GM12878 (cell line): ENCODE measurements around the gene SELENOS. TPM values are rescaled to one million over a fixed set of nuclear protein-coding genes. Genes with fewer than 3 reads are reported as not detected.

Experiments used
- ATF7 ChIP-seq: fragments of 450-650 bp; IDR thresholded peaks from 2 replicates; pipeline ENCODE4 v1.6.1; 2016; ENCODE audit warnings: low read depth, mild to moderate bottlenecking
- BHLHE40 ChIP-seq, 2 experiments: fragments of 450-650 bp in 1 of 2; IDR thresholded peaks; 2 replicates each; pipeline ENCODE4 v1.6.1; 2011 to 2017; ENCODE audit warnings: low read depth in 2 of 2, borderline replicate concordance in 1 of 2, improper control_type of control experiment in 1 of 2, low read length in 1 of 2, mild to moderate bottlenecking in 1 of 2
- DPF2 ChIP-seq: fragments of 450-650 bp; IDR thresholded peaks from 2 replicates; pipeline ENCODE4 v1.6.1; 2017; ENCODE audit warnings: mild to moderate bottlenecking
- EGR1 ChIP-seq, 2 experiments: IDR thresholded peaks; 1 replicate in 1 of 2; 2 replicates in 1 of 2; pipeline ENCODE4 v1.6.1; 2011 to 2012; ENCODE audit warnings: low read depth in 2 of 2, low read length in 2 of 2, borderline replicate concordance in 1 of 2, mild to moderate bottlenecking in 1 of 2, moderate library complexity in 1 of 2
- EP300 ChIP-seq, 2 experiments: fragments of 150-350 bp in 1 of 2; IDR thresholded peaks; 2 replicates each; pipeline ENCODE4 v1.6.1; 2011 to 2012; ENCODE audit warnings: low read depth in 2 of 2, low read length in 2 of 2, borderline replicate concordance in 1 of 2, improper control_type of control experiment in 1 of 2, inconsistent platforms in 1 of 2; ENCODE audit not compliant: control insufficient read depth in 1 of 2
- KLF5 ChIP-seq: fragments of 450-650 bp; IDR thresholded peaks from 2 replicates; pipeline ENCODE4 v1.6.1; 2014; ENCODE audit warnings: mild to moderate bottlenecking; ENCODE audit not compliant: partially characterized antibody
- MAX ChIP-seq: IDR thresholded peaks from 2 replicates; pipeline ENCODE4 v1.6.1; 2012; ENCODE audit warnings: low read depth, low read length, improper control_type of control experiment
- MXI1 ChIP-seq: fragments of 150-350 bp; IDR thresholded peaks from 2 replicates; pipeline ENCODE4 v1.6.1; 2011; ENCODE audit warnings: low read depth, mild to moderate bottlenecking, inconsistent platforms, low read length, improper control_type of control experiment
- NR2C1 ChIP-seq: fragments of 450-650 bp; IDR thresholded peaks from 2 replicates; pipeline ENCODE4 v1.6.1; 2017; ENCODE audit warnings: antibody characterized with exemption, mild to moderate bottlenecking, moderate library complexity
- NR2F1 ChIP-seq: fragments of 450-650 bp; conservative IDR thresholded peaks from 2 replicates; pipeline ENCODE4 v1.6.1; 2017; ENCODE audit warnings: mild to moderate bottlenecking
- PAX8 ChIP-seq: fragments of 450-650 bp; IDR thresholded peaks from 2 replicates; pipeline ENCODE4 v1.6.1; 2017; ENCODE audit warnings: mild to moderate bottlenecking, moderate library complexity
- POU2F2 ChIP-seq: IDR thresholded peaks from 3 replicates; pipeline ENCODE4 v1.6.1; 2011; ENCODE audit warnings: low read depth, mild to moderate bottlenecking, low read length, borderline replicate concordance
- RAD51 ChIP-seq: fragments of 450-650 bp; IDR thresholded peaks from 2 replicates; pipeline ENCODE4 v1.6.1; 2016; ENCODE audit warnings: moderate library complexity, mild to moderate bottlenecking, inconsistent platforms
- SMAD5 ChIP-seq: IDR thresholded peaks from 2 replicates; pipeline ENCODE4 v1.6.1; 2016; ENCODE audit warnings: antibody characterized with exemption, low read depth
- SMARCA5 ChIP-seq: fragments of 450-650 bp; IDR thresholded peaks from 2 replicates; pipeline ENCODE4 v1.6.1; 2017; ENCODE audit warnings: mild to moderate bottlenecking
- SP1 ChIP-seq: IDR thresholded peaks from one replicate; pipeline ENCODE4 v1.6.1; 2011; ENCODE audit warnings: low read depth, low read length
- SPI1 ChIP-seq: IDR thresholded peaks from 2 replicates; pipeline ENCODE4 v1.6.1; 2011; ENCODE audit warnings: low read depth, mild to moderate bottlenecking, low read length, moderate library complexity, borderline replicate concordance; ENCODE audit not compliant: insufficient read depth
- TCF3 ChIP-seq: IDR thresholded peaks from 2 replicates; pipeline ENCODE4 v1.6.1; 2012; ENCODE audit warnings: low read depth, mild to moderate bottlenecking, low read length, borderline replicate concordance; ENCODE audit not compliant: insufficient read depth
- USF2 ChIP-seq: IDR thresholded peaks from 2 replicates; pipeline ENCODE4 v1.6.1; 2011; ENCODE audit warnings: low read depth, low read length, improper control_type of control experiment, borderline replicate concordance
- ZNF687 ChIP-seq: fragments of 450-650 bp; IDR thresholded peaks from 2 replicates; pipeline ENCODE4 v1.6.1; 2017; ENCODE audit warnings: mild to moderate bottlenecking, moderate library complexity
- polyA plus RNA-seq, 11 experiments: library from polyadenylated mRNA; depleted of rRNA in 4 of 11; unstranded in 6 of 11; stranded (reverse) in 5 of 11; fragments of >200 nt; fragmentation: Nextera tagmentation in 4 of 11; fragmentation: Illumina TruSeq in 1 of 11; extraction: Ambion mirVana in 4 of 11; extraction: Trizol in 1 of 11; gene quantifications; 1 replicate in 1 of 11; 2 replicates in 10 of 11; pipeline versions ENCODE4 v1.2.1 to v1.2.3, GENCODE V29; 2011 to 2016; ENCODE audit warnings: inconsistent platforms in 2 of 11, missing spikeins in 2 of 11, low read depth in 1 of 11
- total RNA-seq, 4 experiments: library from RNA; depleted of rRNA in 3 of 4; stranded (reverse); fragments of >200 nt in 3 of 4; fragmentation: Illumina TruSeq in 1 of 4; extraction: Trizol in 1 of 4; gene quantifications; 2 replicates each; pipeline versions ENCODE4 v1.2.1 to v1.2.3, GENCODE V29; 2013 to 2021
- TF ChIP-seq, protein P1 (sequence below): fragments of 450-650 bp; IDR thresholded peaks from 2 replicates; pipeline ENCODE4 v1.6.1; 2017; ENCODE audit warnings: low read depth, mild to moderate bottlenecking, moderate library complexity

The SELENOS gene
- total and polyA plus RNA-seq, 10 of the 15 experiments (the other 5 are each of a cell fraction or from before 2014, with no cell fraction given): 25.8 to 90.1 (median 37.3) TPM

DNA sequence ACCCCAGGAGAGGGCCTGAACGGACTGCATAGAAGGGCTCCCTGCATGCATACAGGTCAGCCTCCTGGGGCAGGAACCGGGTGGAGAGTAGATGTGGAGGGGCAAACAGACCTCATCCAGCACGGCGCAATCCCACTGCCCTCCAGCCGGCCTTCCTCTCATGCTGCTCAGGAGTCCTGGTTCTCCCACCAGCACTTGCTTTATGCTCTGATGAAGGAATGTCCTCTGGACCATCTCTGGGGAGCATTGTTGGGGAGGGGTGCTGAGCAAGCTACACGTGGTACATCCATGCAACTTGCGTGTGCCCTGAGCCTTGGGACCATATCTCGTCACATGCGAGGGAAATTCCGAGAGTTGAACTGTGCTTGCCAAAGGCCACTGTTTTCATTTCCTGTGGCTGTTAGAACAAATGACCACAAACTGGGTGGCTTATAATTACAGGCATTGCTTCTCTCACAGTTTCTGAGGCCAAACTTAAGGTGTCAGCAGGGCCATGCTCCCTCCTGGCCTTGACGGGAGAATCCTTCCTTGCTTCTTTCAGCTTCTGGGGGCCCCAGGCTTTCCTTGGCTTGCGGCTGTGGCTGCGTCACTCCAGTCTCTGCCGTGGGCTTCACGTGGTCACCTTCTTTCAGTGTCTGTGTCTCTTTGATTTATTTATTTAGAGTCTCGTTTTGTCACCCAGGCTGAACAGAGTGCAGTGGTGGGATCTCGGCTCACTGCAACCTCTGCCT is 12.2 kb downstream of the SELENOS start (continued):
- peak; percentile 99 for TF ChIP-seq ZNF687
- TF ChIP-seq TCF3: 0 out of 2 replicates have a peak, but pooled peaks have one; percentile 12
- TF ChIP-seq EP300 (IDR thresholded peaks at IDR 0.05; ENCODE audit: borderline replicate concordance in 1 of 2, control insufficient read depth in 1 of 2, low read depth in 2 of 2, low read length in 2 of 2): peak; percentile 94; a peak in 3 of 4 replicates
- peak; percentile 62 for TF ChIP-seq ATF7
- TF ChIP-seq, protein P1, sequence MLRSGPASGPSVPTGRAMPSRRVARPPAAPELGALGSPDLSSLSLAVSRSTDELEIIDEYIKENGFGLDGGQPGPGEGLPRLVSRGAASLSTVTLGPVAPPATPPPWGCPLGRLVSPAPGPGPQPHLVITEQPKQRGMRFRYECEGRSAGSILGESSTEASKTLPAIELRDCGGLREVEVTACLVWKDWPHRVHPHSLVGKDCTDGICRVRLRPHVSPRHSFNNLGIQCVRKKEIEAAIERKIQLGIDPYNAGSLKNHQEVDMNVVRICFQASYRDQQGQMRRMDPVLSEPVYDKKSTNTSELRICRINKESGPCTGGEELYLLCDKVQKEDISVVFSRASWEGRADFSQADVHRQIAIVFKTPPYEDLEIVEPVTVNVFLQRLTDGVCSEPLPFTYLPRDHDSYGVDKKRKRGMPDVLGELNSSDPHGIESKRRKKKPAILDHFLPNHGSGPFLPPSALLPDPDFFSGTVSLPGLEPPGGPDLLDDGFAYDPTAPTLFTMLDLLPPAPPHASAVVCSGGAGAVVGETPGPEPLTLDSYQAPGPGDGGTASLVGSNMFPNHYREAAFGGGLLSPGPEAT: peak; percentile 97
- peak; percentile 83 for TF ChIP-seq SP1
- peak; percentile 44; the same call in 1 of the 2 replicates for TF ChIP-seq SPI1
- TF ChIP-seq DPF2: peak; percentile 91
- no peak for TF ChIP-seq SMAD5
- TF ChIP-seq SMARCA5: 0 out of 2 replicates have a peak, but pooled peaks have one; percentile 55
- peak; percentile 66 for TF ChIP-seq KLF5
- peak; percentile 90 to 92 for TF ChIP-seq BHLHE40 (IDR thresholded peaks at IDR 0.05; ENCODE audit: borderline replicate concordance in 1 of 2, low read depth in 2 of 2, low read length in 1 of 2)
- peak; percentile 91 for TF ChIP-seq RAD51
- TF ChIP-seq POU2F2: peak; percentile 78; the same call in 2 of the 3 replicates
- TF ChIP-seq EGR1 (IDR thresholded peaks at IDR 0.05; ENCODE audit: borderline replicate concordance in 1 of 2, low read depth in 2 of 2, low read length in 2 of 2): 0 out of 3 replicates have a peak, but pooled peaks of 1 of the 2 experiments have one; percentile 19
- TF ChIP-seq PAX8: no peak
- TF ChIP-seq NR2F1: peak; percentile 98
- peak; percentile 60 for TF ChIP-seq MXI1
- TF ChIP-seq USF2: peak; percentile 79
- TF ChIP-seq NR2C1: 0 out of 2 replicates have a peak, but pooled peaks have one; percentile 24
- peak; percentile 63; the same call in 1 of the 2 replicates for TF ChIP-seq MAX
